Ectodermal cell (in vitro differentiated cells): Measurements from ENCODE around the gene FCHSD2.

Experiments
- H3K27ac ChIP-seq: 2 replicates; pipeline ENCODE4 v1.7.0; 2013; ENCODE audit warnings: mild to moderate bottlenecking, low read depth, low read length; ENCODE audit not compliant: insufficient read depth, poor library complexity, severe bottlenecking
- H3K27me3 ChIP-seq: 2 replicates; pipeline ENCODE4 v1.7.0; 2013; ENCODE audit warnings: mild to moderate bottlenecking, low read length; ENCODE audit not compliant: insufficient read depth, control insufficient read depth, poor library complexity, severe bottlenecking
- H3K36me3 ChIP-seq: one replicate; pipeline ENCODE4 v1.7.0; 2013; ENCODE audit warnings: low read length; ENCODE audit not compliant: control insufficient read depth, insufficient read depth
- H3K4me1 ChIP-seq: one replicate; pipeline ENCODE4 v1.7.0; 2013; ENCODE audit warnings: low read length; ENCODE audit not compliant: control insufficient read depth, insufficient read depth
- H3K4me3 ChIP-seq: 2 replicates; pipeline ENCODE4 v1.7.0; 2013; ENCODE audit warnings: low read depth, low read length, control low read depth; ENCODE audit not compliant: insufficient read depth
- H3K9me3 ChIP-seq: 2 replicates; pipeline ENCODE4 v1.7.0; 2013; ENCODE audit warnings: mild to moderate bottlenecking, low read length, moderate library complexity; ENCODE audit not compliant: control insufficient read depth
- WGBS, 2 experiments: methylation state at CpG; one replicate each; pipeline ENCODE4 v1.1.7; 2013; ENCODE audit warnings: missing lambda C conversion rate in 2 of 2; 5-methylcytosine and 5-hydroxymethylcytosine counted together

Gene FCHSD2

DNA sequence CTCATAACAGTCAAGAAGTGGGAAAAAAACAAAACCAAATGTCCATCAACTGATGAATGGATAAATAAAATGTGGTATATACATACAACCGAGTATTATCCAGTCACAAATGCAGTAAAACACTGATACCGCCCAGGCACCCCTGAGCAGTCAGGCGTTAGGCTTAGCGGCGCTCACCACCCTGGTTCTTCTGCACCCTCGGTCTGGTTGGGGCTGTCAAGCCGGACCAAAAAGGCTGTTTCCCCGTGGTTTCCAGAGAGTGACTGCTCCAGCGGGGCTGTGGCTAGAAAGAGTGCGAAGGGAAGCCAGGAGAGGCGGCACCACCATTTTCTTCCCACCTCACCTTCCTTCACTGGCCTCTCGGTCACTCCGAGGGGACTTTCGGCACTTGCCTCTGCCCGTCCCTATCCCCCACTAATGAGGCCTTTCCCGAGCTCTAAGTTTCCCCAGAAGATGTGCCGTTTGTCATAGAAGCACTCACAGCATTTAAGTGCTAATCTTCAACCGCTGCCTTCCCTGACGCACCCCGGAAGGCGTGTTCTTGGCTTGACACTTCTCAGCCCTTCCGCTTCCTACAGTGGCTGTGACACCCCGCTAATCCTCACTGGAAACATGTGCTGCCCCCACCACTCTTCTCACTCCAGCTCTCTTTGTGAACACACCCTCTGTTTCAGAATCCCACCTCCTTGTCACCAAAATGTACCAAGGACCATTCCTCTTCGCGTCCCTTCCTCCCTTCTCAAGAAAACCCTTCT is 42.4 kb downstream of the FCHSD2 start:
- H3K4me3 ChIP-seq: no peak overlapping the region
- H3K36me3 ChIP-seq: no peaks in the 10 kb centered on the region
- WGBS, 2 experiments: 92 to 93% methylated on average over 25 of the region's 25 CpGs
- H3K27ac ChIP-seq: no peak overlapping the region
- no peaks in the 10 kb centered on the region for H3K9me3 ChIP-seq
- H3K4me1 ChIP-seq: no peaks in the 10 kb centered on the region
- no peaks in the 10 kb centered on the region for H3K27me3 ChIP-seq

GRCh38 chr11:73095613-73096012 is 46.5 kb downstream of the FCHSD2 start:
- H3K4me3 ChIP-seq: no peak overlapping the region
- no peaks in the 10 kb centered on the region for H3K4me1 ChIP-seq
- WGBS, 2 experiments: 89 to 96% methylated on average over 2 of the region's 2 CpGs
- H3K27me3 ChIP-seq: no peaks in the 10 kb centered on the region
- no peaks in the 10 kb centered on the region for H3K36me3 ChIP-seq
- H3K9me3 ChIP-seq: no peaks in the 10 kb centered on the region
- H3K27ac ChIP-seq: no peak overlapping the region

GRCh38 chr11:73091521-73092305 is 50.4 kb downstream of the FCHSD2 start:
- WGBS, 2 experiments: 96 to 97% methylated on average over 9 of the region's 9 CpGs

GRCh38 chr11:73087730-73088129 is 54.4 kb downstream of the FCHSD2 start:
- Histone ChIP-seq H3K4me1 (no peaks in the 10 kb centered on the region), H3K4me3 (no peak overlapping the region), H3K27ac (no peak overlapping the region), H3K36me3 (no peaks in the 10 kb centered on the region), H3K9me3 (no peaks in the 10 kb centered on the region), H3K27me3 (no peaks in the 10 kb centered on the region)
- WGBS, 2 experiments: 92 to 95% methylated on average over 1 of the region's 1 CpG

More at GRCh38 chr11:73091521-73092305, 50.4 kb downstream of the FCHSD2 start:
- Histone ChIP-seq H3K4me1 (no peaks in the 10 kb centered on the region), H3K4me3 (no peak overlapping the region), H3K36me3 (no peaks in the 10 kb centered on the region), H3K9me3 (no peaks in the 10 kb centered on the region), H3K27ac (no peak overlapping the region), H3K27me3 (no peaks in the 10 kb centered on the region)

DNA sequence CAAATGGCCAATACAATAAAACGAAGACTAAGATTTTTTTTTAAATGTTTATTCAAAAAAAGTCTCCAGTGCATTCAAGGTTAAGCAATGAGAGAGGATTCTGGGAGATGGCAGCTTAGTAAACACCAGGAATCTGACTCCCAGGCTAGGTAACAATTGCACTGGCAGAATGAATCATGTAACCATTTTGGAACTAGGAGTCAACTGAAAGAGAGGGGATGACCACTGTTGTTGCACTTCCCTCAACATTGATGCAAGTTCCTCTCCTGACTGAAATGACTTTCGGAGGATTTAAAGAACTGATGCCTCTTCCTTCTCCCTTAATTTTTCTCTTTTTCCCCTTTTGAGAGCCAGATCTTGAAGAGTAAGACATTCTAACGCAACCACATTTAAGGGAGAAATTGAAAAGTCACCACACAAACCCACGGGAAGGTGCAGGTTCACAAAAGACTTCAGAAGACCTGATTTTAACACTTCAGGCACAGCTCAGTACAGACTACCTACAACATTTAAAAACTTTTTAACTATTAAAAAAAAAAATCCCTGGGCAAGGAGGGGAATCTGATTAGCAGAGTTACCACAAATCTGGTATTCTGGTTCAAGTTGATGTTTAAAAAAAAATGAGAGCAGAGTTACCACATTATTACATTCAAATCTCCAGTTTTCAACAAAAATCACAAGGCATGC is 56.8 kb downstream of the FCHSD2 start:
- H3K4me3 ChIP-seq: no peak overlapping the region
- no peaks in the 10 kb centered on the region for H3K9me3 ChIP-seq
- no peak overlapping the region for H3K27ac ChIP-seq
- no peaks in the 10 kb centered on the region for H3K27me3 ChIP-seq
- 88 to 89% methylated on average over 3 to 4 of the region's 4 CpGs for WGBS, 2 experiments
- H3K36me3 ChIP-seq: no peaks in the 10 kb centered on the region
- H3K4me1 ChIP-seq: no peaks in the 10 kb centered on the region

GRCh38 chr11:73078631-73079030 is 63.5 kb downstream of the FCHSD2 start:
- 91 to 98% methylated on average over 9 of the region's 9 CpGs for WGBS, 2 experiments
- H3K4me1 ChIP-seq: no peaks in the 10 kb centered on the region
- H3K9me3 ChIP-seq: no peaks in the 10 kb centered on the region
- H3K36me3 ChIP-seq: no peaks in the 10 kb centered on the region
- H3K27ac ChIP-seq: no peak overlapping the region
- H3K4me3 ChIP-seq: no peak overlapping the region
- no peaks in the 10 kb centered on the region for H3K27me3 ChIP-seq

DNA sequence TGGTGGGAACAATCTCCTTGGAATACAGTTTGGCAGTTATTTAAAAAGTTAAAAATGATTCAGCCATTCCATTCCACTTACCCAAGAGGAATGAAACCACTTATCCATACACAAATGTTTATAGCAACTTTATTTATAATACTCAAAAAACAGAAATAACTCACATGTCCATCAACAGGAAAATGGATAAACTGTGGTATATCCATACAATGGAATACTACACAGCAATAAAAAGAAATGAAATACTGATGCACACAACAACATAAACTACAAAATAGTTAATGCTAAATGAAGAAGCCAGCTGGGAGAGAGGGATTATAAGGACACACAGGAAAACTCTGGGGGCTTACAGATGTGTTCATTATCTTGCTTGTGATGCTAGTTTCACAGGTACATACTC is 64.7 kb downstream of the FCHSD2 start:
- Histone ChIP-seq H3K9me3 (no peaks in the 10 kb centered on the region), H3K27me3 (no peaks in the 10 kb centered on the region), H3K36me3 (no peaks in the 10 kb centered on the region), H3K27ac (no peak overlapping the region), H3K4me1 (no peaks in the 10 kb centered on the region), H3K4me3 (no peak overlapping the region)

- Histone ChIP-seq H3K4me3 (no peak overlapping the region), H3K9me3 (no peaks in the 10 kb centered on the region), H3K4me1 (no peaks in the 10 kb centered on the region), H3K36me3 (no peaks in the 10 kb centered on the region), H3K27ac (no peak overlapping the region), H3K27me3 (no peaks in the 10 kb centered on the region)
- WGBS, 2 experiments: 80 to 94% methylated on average over 1 of the region's 1 CpG
These were observed 67.8 kb downstream of the FCHSD2 start for GRCh38 chr11:73074319-73074718.

DNA sequence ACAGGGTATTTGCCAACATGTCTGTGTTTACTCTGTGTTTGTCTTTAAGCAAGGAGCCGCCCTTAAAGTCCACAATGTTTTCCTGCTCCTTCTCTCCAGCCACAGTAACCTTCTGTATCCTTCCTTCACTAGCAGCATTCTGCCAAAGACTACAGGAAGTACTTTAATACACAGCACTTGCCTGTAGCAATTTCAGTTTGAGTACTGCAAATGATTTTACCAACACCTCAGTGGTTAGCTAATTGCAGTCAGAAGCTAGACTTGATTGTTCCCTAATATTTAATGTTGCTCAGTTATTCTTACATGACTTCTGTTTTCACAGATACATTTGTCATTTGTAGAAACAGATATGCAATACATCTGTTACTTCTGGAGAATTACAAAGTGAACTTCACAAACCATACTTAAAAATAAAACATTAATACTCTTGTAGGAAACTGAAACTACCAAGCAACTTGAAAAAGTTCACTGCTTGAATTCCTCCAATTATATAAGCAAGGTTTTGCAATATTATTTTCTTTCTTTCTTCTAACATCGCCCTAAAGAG is 69.1 kb downstream of the FCHSD2 start:
- H3K27ac ChIP-seq: no peak overlapping the region
- no peaks in the 10 kb centered on the region for H3K36me3 ChIP-seq
- H3K4me3 ChIP-seq: no peak overlapping the region
- H3K4me1 ChIP-seq: no peaks in the 10 kb centered on the region
- no peaks in the 10 kb centered on the region for H3K27me3 ChIP-seq
- no peaks in the 10 kb centered on the region for H3K9me3 ChIP-seq
- WGBS, 2 experiments: 92 to 94% methylated on average over 2 of the region's 2 CpGs

- WGBS, 2 experiments: 95 to 100% methylated on average over 2 of the region's 3 CpGs
- H3K4me3 ChIP-seq: no peak overlapping the region
- no peaks in the 10 kb centered on the region for H3K36me3 ChIP-seq
- no peaks in the 10 kb centered on the region for H3K9me3 ChIP-seq
- H3K27me3 ChIP-seq: no peaks in the 10 kb centered on the region
- no peak overlapping the region for H3K27ac ChIP-seq
- H3K4me1 ChIP-seq: no peaks in the 10 kb centered on the region
These were observed 71.5 kb downstream of the FCHSD2 start for GRCh38 chr11:73070653-73071052.
